ENCODE data around the gene TPM4. TPM values are rescaled to one million over a fixed set of nuclear protein-coding genes. Genes with fewer than 3 reads are reported as not detected.
"Not testable (repeated sequence)": the region's sequence is repeated elsewhere in the genome, so short reads cannot be mapped to it uniquely, and the experiment has no call there.

TPM4 gene
- polyA plus RNA-seq, 1 donor from 2014 or later, result 119 TPM

GRCh38 chr19:16098416-16098768, 22.1 kb downstream of the TPM4 start:
- no peaks in the 10 kb centered on the region for H4K20me1 ChIP-seq (ENCODE audit: insufficient read depth)
- H3F3A ChIP-seq (ENCODE audit: insufficient read depth, low read length, poor library complexity, severe bottlenecking), result no peaks in the 10 kb centered on the region
- H2AFZ ChIP-seq (ENCODE audit: low read depth, low read length), result no peak overlapping the region
- H3K9me3 ChIP-seq (ENCODE audit: low read length), result no peaks in the 10 kb centered on the region
- H3K36me3 ChIP-seq (ENCODE audit: insufficient read depth, low read length), result peaks cover 8% of the 10 kb centered on the region
- H3K4me3 ChIP-seq (ENCODE audit: low read length), result no peak overlapping the region
- no peak overlapping the region for H3K27ac ChIP-seq (ENCODE audit: low read length)
- H3K79me2 ChIP-seq (replicated peaks; ENCODE audit: insufficient read depth, low read length), result no peaks in the 10 kb centered on the region
- no peak overlapping the region for H3K9ac ChIP-seq (ENCODE audit: low read length)
- TF ChIP-seq TAF1 (IDR thresholded peaks at IDR 0.05; ENCODE audit: low read depth) (no peak), EZH2 (IDR thresholded peaks at IDR 0.05; ENCODE audit: borderline replicate concordance, insufficient read depth, low read length, poor library complexity, severe bottlenecking) (no peak), POLR2AphosphoS5 (IDR thresholded peaks at IDR 0.05) (no peak)
- H3K27me3 ChIP-seq (ENCODE audit: insufficient read depth, low read depth, low read length), result no peaks in the 10 kb centered on the region
- no peak overlapping the region for H3K4me2 ChIP-seq (ENCODE audit: low read length)
- H3K9me2 ChIP-seq (ENCODE audit: insufficient read depth, low read length), result no peaks in the 10 kb centered on the region

GRCh38 chr19:16098821-16099220, 22.5 kb downstream of the TPM4 start:
- H3K9me2 ChIP-seq (ENCODE audit: insufficient read depth, low read length), result no peaks in the 10 kb centered on the region
- H3K4me2 ChIP-seq (ENCODE audit: low read length), result no peak overlapping the region
- H4K20me1 ChIP-seq (ENCODE audit: insufficient read depth), result no peaks in the 10 kb centered on the region
- TF ChIP-seq, protein P1, sequence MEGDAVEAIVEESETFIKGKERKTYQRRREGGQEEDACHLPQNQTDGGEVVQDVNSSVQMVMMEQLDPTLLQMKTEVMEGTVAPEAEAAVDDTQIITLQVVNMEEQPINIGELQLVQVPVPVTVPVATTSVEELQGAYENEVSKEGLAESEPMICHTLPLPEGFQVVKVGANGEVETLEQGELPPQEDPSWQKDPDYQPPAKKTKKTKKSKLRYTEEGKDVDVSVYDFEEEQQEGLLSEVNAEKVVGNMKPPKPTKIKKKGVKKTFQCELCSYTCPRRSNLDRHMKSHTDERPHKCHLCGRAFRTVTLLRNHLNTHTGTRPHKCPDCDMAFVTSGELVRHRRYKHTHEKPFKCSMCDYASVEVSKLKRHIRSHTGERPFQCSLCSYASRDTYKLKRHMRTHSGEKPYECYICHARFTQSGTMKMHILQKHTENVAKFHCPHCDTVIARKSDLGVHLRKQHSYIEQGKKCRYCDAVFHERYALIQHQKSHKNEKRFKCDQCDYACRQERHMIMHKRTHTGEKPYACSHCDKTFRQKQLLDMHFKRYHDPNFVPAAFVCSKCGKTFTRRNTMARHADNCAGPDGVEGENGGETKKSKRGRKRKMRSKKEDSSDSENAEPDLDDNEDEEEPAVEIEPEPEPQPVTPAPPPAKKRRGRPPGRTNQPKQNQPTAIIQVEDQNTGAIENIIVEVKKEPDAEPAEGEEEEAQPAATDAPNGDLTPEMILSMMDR (IDR thresholded peaks at IDR 0.05; ENCODE audit: poor library complexity, severe bottlenecking), result no peak
- TF ChIP-seq SMC3 (conservative IDR thresholded peaks at IDR 0.05; ENCODE audit: poor library complexity) (no peak), TAF1 (IDR thresholded peaks at IDR 0.05; ENCODE audit: low read depth) (no peak), RAD21 (conservative IDR thresholded peaks at IDR 0.05) (no peak), MXI1 (conservative IDR thresholded peaks at IDR 0.05; ENCODE audit: poor library complexity, severe bottlenecking) (no peak), EP300 (conservative IDR thresholded peaks at IDR 0.05; ENCODE audit: poor library complexity, severe bottlenecking) (no peak), POLR2AphosphoS5 (IDR thresholded peaks at IDR 0.05) (no peak), EZH2 (IDR thresholded peaks at IDR 0.05; ENCODE audit: borderline replicate concordance, insufficient read depth, low read length, poor library complexity, severe bottlenecking) (no peak)
- TF ChIP-seq, protein P2, sequence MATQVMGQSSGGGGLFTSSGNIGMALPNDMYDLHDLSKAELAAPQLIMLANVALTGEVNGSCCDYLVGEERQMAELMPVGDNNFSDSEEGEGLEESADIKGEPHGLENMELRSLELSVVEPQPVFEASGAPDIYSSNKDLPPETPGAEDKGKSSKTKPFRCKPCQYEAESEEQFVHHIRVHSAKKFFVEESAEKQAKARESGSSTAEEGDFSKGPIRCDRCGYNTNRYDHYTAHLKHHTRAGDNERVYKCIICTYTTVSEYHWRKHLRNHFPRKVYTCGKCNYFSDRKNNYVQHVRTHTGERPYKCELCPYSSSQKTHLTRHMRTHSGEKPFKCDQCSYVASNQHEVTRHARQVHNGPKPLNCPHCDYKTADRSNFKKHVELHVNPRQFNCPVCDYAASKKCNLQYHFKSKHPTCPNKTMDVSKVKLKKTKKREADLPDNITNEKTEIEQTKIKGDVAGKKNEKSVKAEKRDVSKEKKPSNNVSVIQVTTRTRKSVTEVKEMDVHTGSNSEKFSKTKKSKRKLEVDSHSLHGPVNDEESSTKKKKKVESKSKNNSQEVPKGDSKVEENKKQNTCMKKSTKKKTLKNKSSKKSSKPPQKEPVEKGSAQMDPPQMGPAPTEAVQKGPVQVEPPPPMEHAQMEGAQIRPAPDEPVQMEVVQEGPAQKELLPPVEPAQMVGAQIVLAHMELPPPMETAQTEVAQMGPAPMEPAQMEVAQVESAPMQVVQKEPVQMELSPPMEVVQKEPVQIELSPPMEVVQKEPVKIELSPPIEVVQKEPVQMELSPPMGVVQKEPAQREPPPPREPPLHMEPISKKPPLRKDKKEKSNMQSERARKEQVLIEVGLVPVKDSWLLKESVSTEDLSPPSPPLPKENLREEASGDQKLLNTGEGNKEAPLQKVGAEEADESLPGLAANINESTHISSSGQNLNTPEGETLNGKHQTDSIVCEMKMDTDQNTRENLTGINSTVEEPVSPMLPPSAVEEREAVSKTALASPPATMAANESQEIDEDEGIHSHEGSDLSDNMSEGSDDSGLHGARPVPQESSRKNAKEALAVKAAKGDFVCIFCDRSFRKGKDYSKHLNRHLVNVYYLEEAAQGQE (IDR thresholded peaks at IDR 0.05; ENCODE audit: borderline replicate concordance), result no peak
- no peak overlapping the region for H3K4me3 ChIP-seq (ENCODE audit: low read length)
- no peak overlapping the region for H3K9ac ChIP-seq (ENCODE audit: low read length)
- H3F3A ChIP-seq (ENCODE audit: insufficient read depth, low read length, poor library complexity, severe bottlenecking), result no peaks in the 10 kb centered on the region
- H3K79me2 ChIP-seq (replicated peaks; ENCODE audit: insufficient read depth, low read length), result no peaks in the 10 kb centered on the region
- H2AFZ ChIP-seq (ENCODE audit: low read depth, low read length), result no peak overlapping the region
- H3K27ac ChIP-seq (ENCODE audit: low read length), result no peak overlapping the region
- H3K27me3 ChIP-seq (ENCODE audit: insufficient read depth, low read depth, low read length), result no peaks in the 10 kb centered on the region
- H3K36me3 ChIP-seq (ENCODE audit: insufficient read depth, low read length), result peaks cover 3% of the 10 kb centered on the region
- H3K9me3 ChIP-seq (ENCODE audit: low read length), result no peaks in the 10 kb centered on the region

GRCh38 chr19:16099314-16099965, 23.1 kb downstream of the TPM4 start:
- not testable (repeated sequence) for H3K9me2 ChIP-seq (ENCODE audit: insufficient read depth, low read length); H3K27me3 ChIP-seq (ENCODE audit: insufficient read depth, low read depth, low read length); H4K20me1 ChIP-seq (ENCODE audit: insufficient read depth); H3F3A ChIP-seq (ENCODE audit: insufficient read depth, low read length, poor library complexity, severe bottlenecking); H3K79me2 ChIP-seq (replicated peaks; ENCODE audit: insufficient read depth, low read length); H3K9me3 ChIP-seq (ENCODE audit: low read length); H3K4me3 ChIP-seq (ENCODE audit: low read length); H3K4me2 ChIP-seq (ENCODE audit: low read length); H3K36me3 ChIP-seq (ENCODE audit: insufficient read depth, low read length); H3K27ac ChIP-seq (ENCODE audit: low read length); H3K9ac ChIP-seq (ENCODE audit: low read length); H2AFZ ChIP-seq (ENCODE audit: low read depth, low read length)
